Activated CD4-positive, alpha-beta T cell treated with anti-CD3 and anti-CD28 coated beads, Interleukin-2, amount 10 ng/mL, durations not matched to agents 7 days and 5 days (primary cell): ENCODE data around the gene TXNL1. TPM values are rescaled to one million over a fixed set of nuclear protein-coding genes. Genes with fewer than 3 reads are reported as not detected.
A peak's percentile ranks its signal among the peaks of the same experiment; 100 is the strongest.
"Not testable (repeated sequence)": the region's sequence is repeated elsewhere in the genome, so short reads cannot be mapped to it uniquely, and the experiment has no call there.

Source experiments
- CTCF ChIA-PET: fragments of 350-600 bp; sonication (Branson Sonifier 250); formaldehyde crosslinking; loops from one replicate; lab custom pipeline; 2021; ENCODE audit warnings: antibody characterized with exemption; lab: Charles Lee
- POLR2A ChIA-PET: fragments of 350-600 bp; sonication (Branson Sonifier 250); formaldehyde crosslinking; loops from one replicate; lab custom pipeline; 2021; ENCODE audit warnings: antibody characterized with exemption; lab: Charles Lee
- DNase-seq: peaks from one replicate; pipeline ENCODE4 v3.0.0-alpha.2; 2020
- H3K27ac Mint-ChIP-seq: one replicate; pipeline ENCODE4 v1.8.0; 2021; ENCODE audit warnings: mild to moderate bottlenecking, moderate library complexity, mixed read lengths
- H3K27me3 Mint-ChIP-seq: one replicate; pipeline ENCODE4 v1.8.0; 2021; ENCODE audit warnings: mixed read lengths
- H3K36me3 Mint-ChIP-seq: one replicate; pipeline ENCODE4 v1.8.0; 2021; ENCODE audit warnings: low read depth, mixed read lengths
- H3K4me1 Mint-ChIP-seq: one replicate; pipeline ENCODE4 v1.8.0; 2021; ENCODE audit warnings: mixed read lengths
- H3K4me3 Mint-ChIP-seq: one replicate; pipeline ENCODE4 v1.8.0; 2021; ENCODE audit warnings: mild to moderate bottlenecking, moderate library complexity, mixed read lengths
- H3K9me3 Mint-ChIP-seq: one replicate; pipeline ENCODE4 v1.8.0; 2021; ENCODE audit warnings: mixed read lengths
- total RNA-seq, 2 experiments: library from RNA; stranded (reverse); gene quantifications; one replicate each; pipeline ENCODE4 v1.2.3, GENCODE V29; 2021

The TXNL1 gene
- total RNA-seq, 2 experiments from 2014 or later, result 52.9 to 58.6 TPM

DNA sequence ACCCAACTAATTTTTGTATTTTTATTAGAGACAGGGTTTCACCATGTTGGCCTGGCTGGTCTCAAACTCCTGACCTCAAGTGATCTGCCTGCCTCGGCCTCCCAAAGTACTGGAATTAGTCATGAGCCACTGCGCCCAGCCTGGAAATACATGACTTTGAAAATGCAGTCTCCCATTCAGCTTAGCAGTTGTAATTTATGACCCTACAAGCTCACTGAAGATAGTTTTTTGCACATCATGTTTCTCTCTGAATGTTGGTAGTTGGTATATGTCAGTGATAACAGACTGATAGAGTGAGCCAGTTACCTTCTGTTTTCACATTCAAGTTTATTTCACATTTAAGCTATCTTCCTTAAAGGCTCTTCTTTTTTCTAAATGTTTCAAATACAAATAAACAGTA, 19.9 kb upstream of the TXNL1 start:
- DNase-seq, result no peak
- H3K27ac Mint-ChIP-seq, result no peak overlapping the region
- H3K4me1 Mint-ChIP-seq, result peaks cover 31% of the 10 kb centered on the region
- CTCF ChIA-PET, result interaction anchor here (0.7 kb wide), 1 partner anchor 50 kb away, joined by 4 read pairs; no protein-coding TSS in a partner anchor
- H3K27me3 Mint-ChIP-seq, result no peaks in the 10 kb centered on the region
- H3K36me3 Mint-ChIP-seq, result peaks cover 35% of the 10 kb centered on the region
- POLR2A ChIA-PET, result no interaction called here
- H3K4me3 Mint-ChIP-seq, result no peak overlapping the region
- peaks cover 4% of the 10 kb centered on the region for H3K9me3 Mint-ChIP-seq

DNA sequence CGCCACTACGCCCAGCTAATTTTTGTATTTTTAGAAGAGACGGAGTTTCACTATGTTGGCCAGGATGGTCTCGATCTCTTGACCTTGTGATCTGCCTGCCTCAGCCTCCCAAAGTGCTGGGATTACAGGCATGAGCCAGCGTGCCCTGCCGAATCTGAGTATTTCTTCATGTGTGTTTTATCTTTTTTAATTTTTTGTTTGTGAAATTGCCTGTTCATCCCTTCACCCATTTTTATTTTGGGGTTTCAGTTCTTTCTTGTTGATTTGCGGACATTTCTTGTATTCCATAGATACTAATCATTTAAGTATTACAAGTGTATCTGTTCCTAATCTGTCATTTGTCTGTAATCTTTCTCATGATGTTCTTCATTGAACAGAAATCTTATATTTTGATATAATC, 15.9 kb upstream of the TXNL1 start:
- H3K9me3 Mint-ChIP-seq, H3K27me3 Mint-ChIP-seq, DNase-seq, POLR2A ChIA-PET, H3K4me3 Mint-ChIP-seq: not testable (repeated sequence)
- H3K4me1 Mint-ChIP-seq, result peaks cover 48% of the 10 kb centered on the region
- CTCF ChIA-PET, result interaction anchor here (1.1 kb wide), 1 partner anchor 31 kb away, joined by 4 read pairs; no protein-coding TSS in a partner anchor
- peaks cover 33% of the 10 kb centered on the region for H3K36me3 Mint-ChIP-seq
- H3K27ac Mint-ChIP-seq, result peak overlapping the region; percentile 70

DNA sequence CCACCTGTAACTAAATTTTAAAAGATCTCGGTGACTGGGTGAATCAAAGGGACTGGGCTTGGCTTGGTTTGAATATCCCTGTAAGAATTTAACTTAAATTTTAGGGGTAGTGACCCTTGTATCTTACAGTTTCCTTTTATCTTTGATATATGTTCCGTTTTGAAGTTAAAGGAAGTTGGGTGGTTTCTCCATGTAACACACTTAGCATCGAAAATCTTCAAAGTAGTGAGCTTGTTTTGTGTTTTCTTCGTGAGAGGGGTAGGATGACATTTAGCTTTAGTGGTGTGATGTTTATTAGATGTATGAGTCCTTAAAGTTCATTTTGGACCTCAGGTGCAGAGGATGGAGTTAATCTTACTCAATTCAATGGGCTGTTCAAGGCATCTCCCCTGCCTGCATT, 14.4 kb upstream of the TXNL1 start:
- Mint-ChIP-seq H3K4me3 (peak overlapping the region; percentile 84), H3K27me3 (no peaks in the 10 kb centered on the region), H3K4me1 (peaks cover 58% of the 10 kb centered on the region), H3K9me3 (peaks cover 4% of the 10 kb centered on the region), H3K27ac (peak overlapping the region; percentile 92), H3K36me3 (peaks cover 25% of the 10 kb centered on the region)
- ChIA-PET CTCF (interaction anchor here (0.6 to 1.6 kb wide), 4 partner anchors 9 to 1437 kb away, joined by 3 to 6 read pairs (median 4); no protein-coding TSS in a partner anchor), POLR2A (interaction anchor here (0.6 kb wide), 1 partner anchor 14 kb away, joined by 3 read pairs; no protein-coding TSS in a partner anchor)
- no peak for DNase-seq

DNA sequence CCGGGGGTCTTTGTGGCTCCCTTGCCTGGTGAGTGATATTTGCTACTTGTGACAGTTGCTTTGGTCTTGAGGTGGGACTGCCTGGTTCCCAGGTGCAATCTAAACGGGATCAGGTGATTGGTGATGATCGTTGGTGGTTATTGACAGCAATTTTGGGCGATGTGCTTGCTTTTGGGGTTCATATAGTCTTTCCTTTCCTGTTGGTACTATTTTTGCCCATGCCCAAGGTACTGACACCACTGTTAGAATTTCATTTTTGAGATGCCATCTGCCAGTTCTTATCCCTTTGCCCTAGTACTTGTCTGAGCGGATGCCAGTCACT, 13.3 kb upstream of the TXNL1 start:
- Mint-ChIP-seq H3K27ac (peak overlapping the region; percentile 93), H3K9me3 (peaks cover 4% of the 10 kb centered on the region), H3K4me1 (peaks cover 66% of the 10 kb centered on the region), H3K27me3 (no peaks in the 10 kb centered on the region), H3K36me3 (peaks cover 22% of the 10 kb centered on the region), H3K4me3 (peak overlapping the region; percentile 84)
- DNase-seq, result no peak
- ChIA-PET POLR2A (no interaction called here), CTCF (interaction anchor here (0.9 to 2.4 kb wide), 4 partner anchors 10 to 21 kb away, joined by 3 to 13 read pairs (median 4); partner anchors contain the start of gene TXNL1)

DNA sequence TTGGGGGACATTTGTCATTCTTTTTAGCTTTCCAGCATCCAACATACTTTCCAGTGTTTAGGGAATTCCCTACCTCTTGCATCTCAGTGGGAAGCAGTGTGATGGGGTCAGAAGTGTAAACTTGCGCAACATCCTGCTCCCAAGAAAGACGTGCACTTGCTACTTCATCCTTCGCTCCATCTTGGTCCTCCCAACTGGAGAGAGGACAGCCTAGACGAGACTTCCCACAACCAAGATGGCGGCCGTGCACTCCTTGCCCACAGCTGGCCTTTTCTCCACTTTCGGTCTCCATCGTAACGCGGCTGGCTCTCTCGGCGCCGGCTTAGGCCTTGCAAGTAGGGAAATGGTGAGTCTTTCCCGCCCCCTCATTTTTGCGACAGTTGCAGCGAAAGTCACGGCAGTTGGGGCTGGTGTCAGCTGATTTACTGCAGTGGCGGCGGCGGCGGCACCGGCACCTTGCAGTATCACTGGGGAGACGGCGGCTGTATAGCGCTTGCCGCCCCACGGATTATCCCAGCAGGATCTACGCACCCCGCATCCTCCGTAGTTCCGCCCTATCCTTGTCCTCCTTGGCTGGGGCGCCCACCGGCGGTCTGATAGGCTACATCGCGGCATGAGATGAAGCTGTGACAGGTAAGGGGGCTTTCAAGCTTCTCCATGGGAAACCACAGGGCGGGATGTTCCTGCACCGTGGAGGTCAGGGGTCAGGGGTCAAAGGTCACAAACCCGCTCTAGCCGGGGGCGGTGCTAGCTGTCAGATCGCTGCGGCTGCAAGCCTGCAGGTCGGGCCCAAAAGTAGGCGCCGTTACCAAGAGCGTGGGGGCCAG, 12.8 kb upstream of the TXNL1 start, which contains the start of gene WDR7:
Gene WDR7, plus strand, starts transcription at position 416 of the 827 bp plus-strand sequence. CDS start 21,157 bp downstream, outside the sequence.
- POLR2A ChIA-PET, result no interaction called here
- peaks cover 70% of the 10 kb centered on the region for H3K4me1 Mint-ChIP-seq
- peaks cover 22% of the 10 kb centered on the region for H3K36me3 Mint-ChIP-seq

DNA sequence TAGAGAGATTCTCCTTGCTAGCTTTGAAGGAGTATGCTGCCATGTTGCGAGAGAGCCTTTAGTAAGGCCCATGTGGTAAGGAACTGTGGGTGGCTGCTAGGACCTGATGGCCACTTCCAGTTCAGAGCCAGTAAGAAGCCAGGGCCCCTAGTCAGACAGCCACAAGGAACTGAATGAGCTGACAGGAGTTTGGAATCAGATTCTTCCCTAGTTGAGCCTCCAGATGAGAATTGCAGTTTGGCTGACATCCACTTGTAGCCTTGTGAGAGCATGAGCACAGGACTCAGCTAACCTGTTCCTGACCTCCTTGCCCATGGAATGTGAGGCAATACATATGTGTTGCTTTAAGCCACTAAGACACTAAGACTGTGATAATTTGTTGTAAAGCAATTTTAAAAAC, 11.6 kb upstream of the TXNL1 start:
- Mint-ChIP-seq H3K36me3 (peaks cover 18% of the 10 kb centered on the region), H3K4me3 (no peak overlapping the region), H3K9me3 (peaks cover 4% of the 10 kb centered on the region), H3K27ac (no peak overlapping the region), H3K27me3 (no peaks in the 10 kb centered on the region), H3K4me1 (peaks cover 63% of the 10 kb centered on the region)
- ChIA-PET CTCF (interaction anchor here (1.2 to 2.4 kb wide), 3 partner anchors 9 to 140 kb away, joined by 3 to 13 read pairs (median 4); partner anchors contain the start of gene TXNL1), POLR2A (no interaction called here)
- no peak for DNase-seq

More for the DNA sequence above, 12.8 kb upstream of the TXNL1 start, which contains the start of gene WDR7:
- Mint-ChIP-seq H3K27me3 (no peaks in the 10 kb centered on the region), H3K9me3 (peaks cover 4% of the 10 kb centered on the region), H3K4me3 (peak within 1 kb of the TSS; percentile 84), H3K27ac (peak within 1 kb of the TSS; percentile 93)
- peak; percentile 97 for DNase-seq
- CTCF ChIA-PET, result interaction anchor here (0.6 to 2.4 kb wide), 5 partner anchors 10 to 946 kb away, joined by 3 to 13 read pairs (median 3); partner anchors contain the start of gene TXNL1

DNA sequence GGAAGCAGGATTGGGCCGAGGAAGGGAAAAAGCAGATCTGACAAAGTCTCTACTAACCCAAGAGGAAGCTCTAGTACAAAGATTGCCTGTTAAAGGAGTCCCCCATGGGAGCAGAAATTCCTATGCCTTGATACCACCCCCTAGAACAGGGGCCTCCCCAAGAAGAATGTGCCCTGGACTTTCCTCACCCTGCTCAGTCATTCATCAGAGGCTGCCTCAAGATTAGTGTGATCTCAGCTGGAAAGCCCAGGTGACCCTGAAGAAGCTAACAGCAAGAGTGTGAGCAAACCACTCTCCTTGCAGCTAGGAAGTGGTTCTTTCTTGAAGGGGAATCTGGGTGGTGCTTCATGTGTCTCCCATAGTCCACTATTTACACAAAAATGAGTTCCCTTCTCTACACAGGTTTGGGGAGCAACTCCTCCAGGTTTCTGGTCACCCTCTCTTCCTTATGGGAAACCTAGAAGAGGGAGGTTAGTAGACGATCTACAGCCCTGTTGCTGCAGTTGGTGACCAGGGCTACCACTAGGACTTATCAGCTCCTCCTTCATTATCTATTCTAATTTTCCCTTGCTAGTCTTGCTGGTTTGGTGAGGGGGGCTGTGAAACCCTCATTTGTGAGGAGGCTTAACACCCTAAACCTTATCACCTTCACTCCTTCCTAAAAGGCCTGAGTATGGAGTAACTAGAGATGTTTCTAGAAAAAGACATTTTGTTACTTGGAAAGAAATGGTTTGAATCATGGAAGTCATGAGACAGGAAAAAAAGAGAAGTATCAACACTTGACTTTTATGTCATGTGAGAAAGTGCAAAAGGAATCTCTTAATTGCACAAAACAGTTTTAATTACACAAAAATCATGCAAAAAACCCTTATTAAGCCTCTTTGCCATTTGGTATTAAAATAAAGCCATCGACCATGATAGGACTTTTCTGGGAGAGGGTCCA, 9.8 kb upstream of the TXNL1 start:
- Mint-ChIP-seq H3K27ac (no peak overlapping the region), H3K4me3 (no peak overlapping the region), H3K9me3 (no peaks in the 10 kb centered on the region), H3K4me1 (peaks cover 49% of the 10 kb centered on the region), H3K27me3 (no peaks in the 10 kb centered on the region), H3K36me3 (peaks cover 6% of the 10 kb centered on the region)
- POLR2A ChIA-PET, result no interaction called here
- CTCF ChIA-PET, result interaction anchor here (0.7 to 0.9 kb wide), 2 partner anchors 9 to 10 kb away, joined by 3 read pairs; partner anchors contain the start of gene TXNL1
- no peak for DNase-seq

DNA sequence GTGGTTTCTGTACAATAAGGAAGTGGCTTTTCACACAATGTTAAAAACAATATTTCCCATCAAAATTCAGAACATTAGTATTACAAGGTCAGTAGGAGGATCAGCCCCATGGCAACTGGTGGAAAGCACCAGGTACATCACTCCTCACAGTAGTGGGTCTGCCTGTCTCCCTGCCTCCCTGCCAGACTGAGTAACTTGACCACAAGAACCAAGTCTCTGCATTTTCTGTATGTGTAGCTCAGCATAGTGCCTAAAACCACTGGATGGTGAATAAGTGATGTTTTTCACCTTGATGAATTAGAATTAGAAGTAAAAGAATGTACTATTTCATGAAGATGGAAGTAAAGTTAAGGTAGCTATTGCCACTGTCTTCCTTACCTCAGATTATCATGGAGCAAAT, 8.7 kb upstream of the TXNL1 start:
- POLR2A ChIA-PET, result no interaction called here
- H3K4me3 Mint-ChIP-seq, result no peak overlapping the region
- H3K27me3 Mint-ChIP-seq, result no peaks in the 10 kb centered on the region
- DNase-seq, result no peak
- CTCF ChIA-PET, result interaction anchor here (0.6 to 0.9 kb wide), 3 partner anchors 9 to 133 kb away, joined by 3 to 4 read pairs (median 3); partner anchors contain the start of gene TXNL1
- H3K4me1 Mint-ChIP-seq, result peaks cover 40% of the 10 kb centered on the region
- H3K36me3 Mint-ChIP-seq, result peaks cover 3% of the 10 kb centered on the region
- H3K27ac Mint-ChIP-seq, result peak overlapping the region; percentile 43
- no peaks in the 10 kb centered on the region for H3K9me3 Mint-ChIP-seq

DNA sequence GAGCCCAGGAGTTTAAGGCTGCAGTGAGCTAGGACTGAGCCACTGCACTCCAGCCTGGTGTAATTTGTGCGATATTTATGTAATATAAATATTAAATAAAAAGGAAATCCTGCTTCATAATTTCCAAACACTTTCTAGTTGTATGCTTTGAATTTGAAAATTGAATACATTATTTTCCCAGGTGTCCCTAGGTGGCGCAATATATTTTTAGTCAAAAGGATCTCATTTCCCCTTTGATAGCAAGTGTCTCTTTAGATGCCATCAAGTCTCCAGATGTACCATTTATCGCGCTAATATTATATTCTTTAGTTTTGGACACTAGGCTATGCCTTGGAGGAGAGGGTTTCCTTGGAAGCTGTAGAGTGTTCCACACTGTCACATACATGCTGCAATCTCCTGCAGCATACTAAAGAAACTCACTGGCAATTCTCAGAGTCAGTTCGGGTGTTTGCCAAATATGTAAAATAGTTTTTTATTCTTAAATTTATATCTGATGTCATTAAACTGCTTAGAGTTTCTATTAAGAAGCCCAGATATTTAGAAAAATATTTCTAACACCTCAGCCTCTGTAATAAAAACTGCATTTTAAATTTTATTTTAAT, 7.1 kb upstream of the TXNL1 start:
- H3K27me3 Mint-ChIP-seq, result no peaks in the 10 kb centered on the region
- H3K36me3 Mint-ChIP-seq, result no peaks in the 10 kb centered on the region
- ChIA-PET POLR2A (no interaction called here), CTCF (interaction anchor here (0.6 kb wide), 1 partner anchor 15 kb away, joined by 3 read pairs; no protein-coding TSS in a partner anchor)
- peaks cover 34% of the 10 kb centered on the region for H3K4me1 Mint-ChIP-seq
- peak; percentile 24 for DNase-seq
- no peak overlapping the region for H3K4me3 Mint-ChIP-seq
- no peaks in the 10 kb centered on the region for H3K9me3 Mint-ChIP-seq
- H3K27ac Mint-ChIP-seq, result no peak overlapping the region

DNA sequence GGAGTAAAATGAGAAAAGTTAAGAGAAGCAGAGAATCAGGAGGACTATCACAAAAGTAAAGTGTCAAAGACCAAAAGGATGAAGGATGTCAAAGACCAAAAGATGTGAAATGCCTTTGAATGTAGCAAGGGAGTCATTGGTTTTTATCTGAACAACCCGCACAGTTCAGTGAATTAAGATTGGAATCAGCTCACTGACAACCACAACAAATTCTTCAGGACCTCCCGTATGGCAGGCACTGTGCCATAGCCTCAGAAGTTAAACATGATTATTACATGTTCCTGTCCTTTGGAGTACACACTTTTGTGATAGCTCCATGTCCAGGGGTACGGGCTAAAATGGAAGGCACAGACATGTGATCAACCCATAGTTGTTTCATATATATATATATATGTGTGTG, 5.0 kb upstream of the TXNL1 start:
- Mint-ChIP-seq H3K9me3 (peaks cover 4% of the 10 kb centered on the region), H3K27ac (no peak overlapping the region), H3K4me3 (no peak overlapping the region), H3K36me3 (peaks cover 11% of the 10 kb centered on the region), H3K27me3 (no peaks in the 10 kb centered on the region), H3K4me1 (peaks cover 29% of the 10 kb centered on the region)
- DNase-seq, result no peak
- CTCF ChIA-PET, result no interaction called here
- POLR2A ChIA-PET, result no interaction called here

DNA sequence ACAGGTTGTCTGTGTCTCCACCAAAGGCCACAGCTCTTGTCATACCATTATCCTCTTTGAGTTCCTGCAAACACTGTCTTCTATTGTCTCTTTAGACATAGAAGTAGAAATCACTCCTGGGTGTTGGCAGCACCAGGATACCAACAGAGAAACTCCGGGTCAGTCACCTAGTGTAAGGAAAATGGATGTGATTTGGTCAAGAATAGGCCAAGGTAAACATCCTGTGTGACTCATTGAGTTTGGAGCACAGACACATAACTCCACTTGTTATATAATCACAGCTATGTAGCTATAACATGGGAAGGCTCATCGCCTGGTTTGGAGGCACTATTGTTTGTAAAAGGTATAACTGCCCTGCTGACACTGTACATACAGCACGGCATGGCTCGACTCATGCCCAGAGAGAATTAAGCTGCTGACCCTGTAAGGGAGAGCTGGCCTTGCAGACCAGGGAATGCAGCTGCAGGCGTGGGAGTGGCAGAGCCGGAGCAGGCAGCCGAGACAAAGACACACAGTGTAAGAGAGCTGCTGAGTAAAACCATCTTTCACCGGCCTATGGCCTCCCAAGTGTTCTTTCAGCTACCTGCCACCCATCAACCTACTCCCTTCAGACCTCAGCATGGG, 3.4 kb upstream of the TXNL1 start:
- Mint-ChIP-seq H3K27ac (no peak overlapping the region), H3K9me3 (peaks cover 4% of the 10 kb centered on the region), H3K4me1 (peaks cover 23% of the 10 kb centered on the region), H3K4me3 (no peak overlapping the region), H3K36me3 (peaks cover 13% of the 10 kb centered on the region), H3K27me3 (no peaks in the 10 kb centered on the region)
- CTCF ChIA-PET, result interaction anchor here (0.6 to 2.9 kb wide), 3 partner anchors 9 to 989 kb away, joined by 3 to 13 read pairs (median 4); partner anchors contain the start of gene WDR7
- no peak for DNase-seq
- POLR2A ChIA-PET, result no interaction called here
